ENCODE results near the gene TIMP1.

The TIMP1 gene

DNA sequence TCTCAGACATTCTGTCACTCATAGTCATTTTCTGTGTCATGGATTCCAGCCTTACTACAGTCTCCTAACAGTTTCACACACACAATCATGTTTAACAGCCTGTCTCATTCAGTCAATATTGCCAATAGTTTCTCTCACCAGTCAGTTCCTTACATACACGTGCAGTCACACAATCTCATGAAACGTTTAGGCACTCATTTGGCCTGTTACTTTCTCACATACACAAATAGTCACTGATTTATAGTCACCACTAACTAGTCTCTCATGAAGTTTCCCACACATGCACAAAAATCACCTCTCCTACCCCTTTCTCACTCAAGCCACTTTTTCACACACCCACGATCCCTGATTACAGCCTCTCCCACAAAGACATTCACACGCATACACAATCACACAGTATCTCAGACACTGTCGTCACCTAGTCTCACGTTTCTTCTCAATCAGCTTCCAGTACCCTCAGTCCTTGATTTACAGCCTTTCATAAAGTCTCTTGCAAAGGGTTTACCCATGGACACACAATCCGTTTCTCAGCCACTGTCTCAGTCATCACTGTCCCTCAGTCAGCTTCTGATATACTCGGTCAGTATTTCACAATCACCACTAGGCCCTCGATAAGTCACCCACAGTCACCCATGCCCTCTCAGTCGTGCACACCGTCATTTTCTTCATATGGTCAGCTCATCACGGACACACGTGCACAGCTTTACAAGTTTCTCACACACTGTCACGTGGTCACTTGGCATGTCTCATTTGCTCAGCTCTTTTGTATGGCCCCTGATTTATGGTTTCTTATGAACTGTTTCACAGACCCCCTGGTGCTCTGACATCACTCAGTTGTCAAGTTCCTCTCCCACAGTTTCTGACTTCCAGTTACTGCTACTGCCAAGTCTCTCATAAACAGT, 51.7 kb downstream of the TIMP1 start (continued):
- TF ChIP-seq PRDM10 (tag by site-specific recombination; IDR thresholded peaks at IDR 0.05) (no peak), ZNF366 (tag by site-specific recombination; conservative IDR thresholded peaks at IDR 0.05) (no peak), ZBTB48 (tag by site-specific recombination; IDR thresholded peaks at IDR 0.05) (peak; percentile 74; the same call in 1 of the 2 replicates), ZNF792 (tag by site-specific recombination; IDR thresholded peaks at IDR 0.05) (no peak), ZNF211 (tag by site-specific recombination; IDR thresholded peaks at IDR 0.05; ENCODE audit: low read depth) (no peak), ZNF341 (tag by site-specific recombination; IDR thresholded peaks at IDR 0.05; ENCODE audit: low read depth) (no peak), PRDM6 (tag by site-specific recombination; IDR thresholded peaks at IDR 0.05) (no peak), ZNF837 (tag by site-specific recombination; IDR thresholded peaks at IDR 0.05) (no peak), ZNF48 (tag by site-specific recombination; IDR thresholded peaks at IDR 0.05) (no peak), ZNF335 (tag by site-specific recombination; conservative IDR thresholded peaks at IDR 0.05) (no peak)
- TF ChIP-seq, protein P1, sequence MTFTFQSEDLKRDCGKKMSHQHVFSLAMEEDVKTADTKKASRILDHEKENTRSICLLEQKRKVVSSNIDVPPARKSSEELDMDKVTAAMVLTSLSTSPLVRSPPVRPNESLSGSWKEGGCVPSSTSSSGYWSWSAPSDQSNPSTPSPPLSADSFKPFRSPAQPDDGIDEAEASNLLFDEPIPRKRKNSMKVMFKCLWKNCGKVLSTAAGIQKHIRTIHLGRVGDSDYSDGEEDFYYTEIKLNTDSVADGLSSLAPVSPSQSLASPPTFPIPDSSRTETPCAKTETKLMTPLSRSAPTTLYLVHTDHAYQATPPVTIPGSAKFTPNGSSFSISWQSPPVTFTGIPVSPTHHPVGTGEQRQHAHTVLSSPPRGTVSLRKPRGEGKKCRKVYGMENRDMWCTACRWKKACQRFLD (tag by site-specific recombination; IDR thresholded peaks at IDR 0.05) = no peak

- CTCF ChIA-PET = interaction anchor here (0.6 kb wide), 1 partner anchor 9 kb away, joined by 3 read pairs; no protein-coding TSS in a partner anchor
- TF ChIP-seq ZNF2 (tag by site-specific recombination; IDR thresholded peaks at IDR 0.05) (no peak), ZFHX2 (tag by site-specific recombination; conservative IDR thresholded peaks at IDR 0.05) (peak; percentile 39), EGR2 (tag by site-specific recombination; IDR thresholded peaks at IDR 0.05; ENCODE audit: low read depth) (0 out of 2 replicates have a peak, but pooled peaks have one; percentile 22)
These were observed 52.8 kb downstream of the TIMP1 start for GRCh38 chrX:47634871-47635575.

More at GRCh38 chrX:47634871-47635575, 52.8 kb downstream of the TIMP1 start:
- Histone ChIP-seq H3K4me1 (ENCODE audit: control insufficient read depth, insufficient read depth, low read length) (no peaks in the 10 kb centered on the region), H3K27ac (ENCODE audit: extremely low read depth, low read depth, low read length) (no peak overlapping the region), H3K4me3 (ENCODE audit: low read depth, low read length) (no peak overlapping the region), H3K36me3 (ENCODE audit: control insufficient read depth in 2 of 2, insufficient read depth in 1 of 2, low read length in 2 of 2) (peaks cover 7 to 52% of the 10 kb centered on the region in 2 experiments), H3K9me3 (ENCODE audit: control insufficient read depth, insufficient read depth, low read depth, low read length) (no peaks in the 10 kb centered on the region)
- POLR2A ChIA-PET = no interaction called here
